ENCODE results near the gene GPR180. TPM values are rescaled to one million over a fixed set of nuclear protein-coding genes. Genes with fewer than 3 reads are reported as not detected.
A peak's percentile ranks its signal among the peaks of the same experiment; 100 is the strongest.

The GPR180 gene
- total RNA-seq, 1 experiment from 2014 or later: 5.6 TPM

- no peak for ATAC-seq
- no peaks in the 10 kb centered on the region for H3K9me3 ChIP-seq (ENCODE audit: low read length)
- no peak for DNase-seq
- TF ChIP-seq EZH2phosphoT487 (IDR thresholded peaks at IDR 0.05; ENCODE audit: borderline replicate concordance, low read length) (no peak), EZH2 (IDR thresholded peaks at IDR 0.05; ENCODE audit: low read length, unreplicated experiment) (no peak), CTCF (conservative IDR thresholded peaks at IDR 0.05; ENCODE audit: low read depth, low read length) (no peak)
- H3K9me2 ChIP-seq (replicated peaks; ENCODE audit: low read length): no peaks in the 10 kb centered on the region
- no peak overlapping the region for H3K27ac ChIP-seq (ENCODE audit: low read length)
- POLR2A ChIA-PET (ENCODE audit: unreplicated experiment): no interaction called here
- no peak overlapping the region for H3K9ac ChIP-seq (ENCODE audit: low read length)
- CTCF ChIA-PET: no interaction called here
- H3K36me3 ChIP-seq (ENCODE audit: low read depth, low read length): no peaks in the 10 kb centered on the region
- no peak overlapping the region for H2AFZ ChIP-seq (ENCODE audit: low read length)
- intact Hi-C loops (cut with micrococcal nuclease): no loop called here
- H3K4me3 ChIP-seq (ENCODE audit: low read length): no peak overlapping the region
- no peaks in the 10 kb centered on the region; the same call in 1 of the 2 replicates for H3K4me1 ChIP-seq (ENCODE audit: insufficient read depth, low read length)
- H4K20me1 ChIP-seq (ENCODE audit: low read length): no peaks in the 10 kb centered on the region
- no peaks in the 10 kb centered on the region for H3K79me2 ChIP-seq (ENCODE audit: low read length)
- no peaks in the 10 kb centered on the region for H3K27me3 ChIP-seq (ENCODE audit: low read length)
- no TSS peak for BruUV-seq (replicated peaks)
- H3K4me2 ChIP-seq (ENCODE audit: low read length): no peak overlapping the region
- H3F3A ChIP-seq (ENCODE audit: low read length, unreplicated experiment): no peaks in the 10 kb centered on the region
These were observed 47.9 kb upstream of the GPR180 start for GRCh38 chr13:94553766-94554165.

GRCh38 chr13:94556041-94556440, 45.6 kb upstream of the GPR180 start:
- TF ChIP-seq CTCF (conservative IDR thresholded peaks at IDR 0.05; ENCODE audit: low read depth, low read length) (no peak), EZH2 (IDR thresholded peaks at IDR 0.05; ENCODE audit: low read length, unreplicated experiment) (no peak), EZH2phosphoT487 (IDR thresholded peaks at IDR 0.05; ENCODE audit: borderline replicate concordance, low read length) (no peak)
- no TSS peak for BruUV-seq (replicated peaks)
- Histone ChIP-seq H3F3A (ENCODE audit: low read length, unreplicated experiment) (no peaks in the 10 kb centered on the region), H3K27ac (ENCODE audit: low read length) (no peak overlapping the region), H3K79me2 (ENCODE audit: low read length) (no peaks in the 10 kb centered on the region), H3K4me2 (ENCODE audit: low read length) (no peak overlapping the region), H3K27me3 (ENCODE audit: low read length) (no peaks in the 10 kb centered on the region), H3K4me3 (ENCODE audit: low read length) (no peak overlapping the region), H3K4me1 (ENCODE audit: insufficient read depth, low read length) (peaks cover 5% of the 10 kb centered on the region; the same call in 1 of the 2 replicates), H3K9me2 (replicated peaks; ENCODE audit: low read length) (no peaks in the 10 kb centered on the region), H4K20me1 (ENCODE audit: low read length) (no peaks in the 10 kb centered on the region), H2AFZ (ENCODE audit: low read length) (no peak overlapping the region), H3K9me3 (ENCODE audit: low read length) (no peaks in the 10 kb centered on the region), H3K36me3 (ENCODE audit: low read depth, low read length) (no peaks in the 10 kb centered on the region), H3K9ac (ENCODE audit: low read length) (no peak overlapping the region)
- no peak for DNase-seq
- POLR2A ChIA-PET (ENCODE audit: unreplicated experiment): interaction anchor here (0.5 kb wide), 1 partner anchor 32 kb away, joined by 13 read pairs; no protein-coding TSS in a partner anchor
- intact Hi-C loops (cut with micrococcal nuclease): no loop called here
- CTCF ChIA-PET: no interaction called here
- ATAC-seq: no peak

- H3K4me1 ChIP-seq (ENCODE audit: insufficient read depth, low read length): peaks cover 5% of the 10 kb centered on the region; the same call in 1 of the 2 replicates
- POLR2A ChIA-PET (ENCODE audit: unreplicated experiment): interaction anchor here (0.5 kb wide), 1 partner anchor 32 kb away, joined by 13 read pairs; no protein-coding TSS in a partner anchor
- H3K9me3 ChIP-seq (ENCODE audit: low read length): no peaks in the 10 kb centered on the region
- H3K9me2 ChIP-seq (replicated peaks; ENCODE audit: low read length): no peaks in the 10 kb centered on the region
- TF ChIP-seq EZH2 (IDR thresholded peaks at IDR 0.05; ENCODE audit: low read length, unreplicated experiment) (no peak), CTCF (conservative IDR thresholded peaks at IDR 0.05; ENCODE audit: low read depth, low read length) (no peak), EZH2phosphoT487 (IDR thresholded peaks at IDR 0.05; ENCODE audit: borderline replicate concordance, low read length) (no peak)
- DNase-seq: no peak
- no peak overlapping the region for H3K4me2 ChIP-seq (ENCODE audit: low read length)
- no TSS peak for BruUV-seq (replicated peaks)
- H3F3A ChIP-seq (ENCODE audit: low read length, unreplicated experiment): no peaks in the 10 kb centered on the region
- H2AFZ ChIP-seq (ENCODE audit: low read length): no peak overlapping the region
- intact Hi-C loops (cut with micrococcal nuclease): no loop called here
- no peaks in the 10 kb centered on the region for H3K36me3 ChIP-seq (ENCODE audit: low read depth, low read length)
- no peaks in the 10 kb centered on the region for H3K27me3 ChIP-seq (ENCODE audit: low read length)
- H3K79me2 ChIP-seq (ENCODE audit: low read length): no peaks in the 10 kb centered on the region
- peak; percentile 43 for ATAC-seq
- H3K9ac ChIP-seq (ENCODE audit: low read length): no peak overlapping the region
- CTCF ChIA-PET: no interaction called here
- no peaks in the 10 kb centered on the region for H4K20me1 ChIP-seq (ENCODE audit: low read length)
- H3K4me3 ChIP-seq (ENCODE audit: low read length): no peak overlapping the region
- no peak overlapping the region for H3K27ac ChIP-seq (ENCODE audit: low read length)
These were observed 45.0 kb upstream of the GPR180 start for GRCh38 chr13:94556621-94557020.
